Mesothelial cell of epicardium (in vitro differentiated cells): ENCODE results near the gene GRAP. TPM values are rescaled to one million over a fixed set of nuclear protein-coding genes. Genes with fewer than 3 reads are reported as not detected.
"Not testable (repeated sequence)": the region's sequence is repeated elsewhere in the genome, so short reads cannot be mapped to it uniquely, and the experiment has no call there.

Experiments used
- DNase-seq, 2 experiments: peaks; one replicate each; pipeline ENCODE4 v3.0.0; 2021; ENCODE audit warnings: low spot score in 2 of 2; ENCODE audit not compliant: unreplicated experiment in 2 of 2
- H3K27ac Mint-ChIP-seq: 2 replicates; pipeline ENCODE4 v1.8.0; 2021; ENCODE audit warnings: mixed read lengths
- H3K27me3 Mint-ChIP-seq: 2 replicates; pipeline ENCODE4 v1.8.0; 2021; ENCODE audit warnings: low read depth, mixed read lengths
- H3K36me3 Mint-ChIP-seq: 2 replicates; pipeline ENCODE4 v1.8.0; 2021; ENCODE audit warnings: mixed read lengths
- H3K4me1 Mint-ChIP-seq: 2 replicates; pipeline ENCODE4 v1.8.0; 2021; ENCODE audit warnings: mixed read lengths
- H3K4me3 Mint-ChIP-seq: 2 replicates; pipeline ENCODE4 v1.8.0; 2021; ENCODE audit warnings: mild to moderate bottlenecking, moderate library complexity, mixed read lengths
- H3K9me3 Mint-ChIP-seq: 2 replicates; pipeline ENCODE4 v1.8.0; 2021; ENCODE audit warnings: mixed read lengths
- total RNA-seq: library from RNA; stranded (reverse); gene quantifications from 3 replicates; pipeline ENCODE4 v1.2.1, GENCODE V29; 2021

Gene GRAP
- total RNA-seq, 1 donor from 2014 or later, result 1.8 TPM

GRCh38 chr17:19062009-19062717 is 15.4 kb upstream of the GRAP start:
- not testable (repeated sequence) for H3K9me3 Mint-ChIP-seq, H3K27me3 Mint-ChIP-seq, H3K36me3 Mint-ChIP-seq, H3K4me1 Mint-ChIP-seq, H3K4me3 Mint-ChIP-seq, H3K27ac Mint-ChIP-seq
- DNase-seq, result peak; percentile 9 to 48

- not testable (repeated sequence) for H3K4me1 Mint-ChIP-seq, H3K27me3 Mint-ChIP-seq, H3K36me3 Mint-ChIP-seq, DNase-seq, H3K27ac Mint-ChIP-seq, H3K4me3 Mint-ChIP-seq, H3K9me3 Mint-ChIP-seq
Observed at GRCh38 chr17:19055447-19055846, 8.7 kb upstream of the GRAP start.

GRCh38 chr17:19048826-19049225 is 2.1 kb upstream of the GRAP start:
- DNase-seq, H3K4me1 Mint-ChIP-seq, H3K27me3 Mint-ChIP-seq, H3K36me3 Mint-ChIP-seq, H3K4me3 Mint-ChIP-seq, H3K9me3 Mint-ChIP-seq, H3K27ac Mint-ChIP-seq: not testable (repeated sequence)

GRCh38 chr17:19047510-19047909 is 753 bp upstream of the GRAP start:
- H3K4me1 Mint-ChIP-seq, DNase-seq, H3K9me3 Mint-ChIP-seq, H3K36me3 Mint-ChIP-seq, H3K27ac Mint-ChIP-seq, H3K27me3 Mint-ChIP-seq, H3K4me3 Mint-ChIP-seq: not testable (repeated sequence)

GRCh38 chr17:19044643-19045042 is 2.1 kb downstream of the GRAP start:
- H3K9me3 Mint-ChIP-seq, H3K27ac Mint-ChIP-seq, DNase-seq, H3K27me3 Mint-ChIP-seq, H3K4me3 Mint-ChIP-seq, H3K36me3 Mint-ChIP-seq, H3K4me1 Mint-ChIP-seq: not testable (repeated sequence)

- H3K36me3 Mint-ChIP-seq, H3K27me3 Mint-ChIP-seq, H3K4me3 Mint-ChIP-seq, DNase-seq, H3K4me1 Mint-ChIP-seq, H3K9me3 Mint-ChIP-seq, H3K27ac Mint-ChIP-seq: not testable (repeated sequence)
Observed at GRCh38 chr17:19043032-19043431, 3.7 kb downstream of the GRAP start.

- H3K27me3 Mint-ChIP-seq, H3K27ac Mint-ChIP-seq, H3K4me3 Mint-ChIP-seq, H3K9me3 Mint-ChIP-seq, H3K4me1 Mint-ChIP-seq, DNase-seq, H3K36me3 Mint-ChIP-seq: not testable (repeated sequence)
Observed at GRCh38 chr17:19042369-19042768, 4.4 kb downstream of the GRAP start.

GRCh38 chr17:19041871-19042270 is 4.9 kb downstream of the GRAP start:
- H3K9me3 Mint-ChIP-seq, DNase-seq, H3K4me3 Mint-ChIP-seq, H3K36me3 Mint-ChIP-seq, H3K27ac Mint-ChIP-seq, H3K4me1 Mint-ChIP-seq, H3K27me3 Mint-ChIP-seq: not testable (repeated sequence)

GRCh38 chr17:19040350-19040749 is 6.4 kb downstream of the GRAP start:
- H3K36me3 Mint-ChIP-seq, H3K4me3 Mint-ChIP-seq: not testable (repeated sequence)

GRCh38 chr17:19038730-19039129 is 8.0 kb downstream of the GRAP start:
- DNase-seq, H3K4me3 Mint-ChIP-seq, H3K27me3 Mint-ChIP-seq, H3K4me1 Mint-ChIP-seq, H3K36me3 Mint-ChIP-seq, H3K9me3 Mint-ChIP-seq, H3K27ac Mint-ChIP-seq: not testable (repeated sequence)

More at GRCh38 chr17:19040350-19040749, 6.4 kb downstream of the GRAP start:
- H3K4me1 Mint-ChIP-seq, DNase-seq, H3K9me3 Mint-ChIP-seq, H3K27me3 Mint-ChIP-seq, H3K27ac Mint-ChIP-seq: not testable (repeated sequence)

GRCh38 chr17:19038007-19038406 is 8.8 kb downstream of the GRAP start:
- not testable (repeated sequence) for DNase-seq, H3K27ac Mint-ChIP-seq, H3K4me1 Mint-ChIP-seq, H3K36me3 Mint-ChIP-seq, H3K4me3 Mint-ChIP-seq, H3K9me3 Mint-ChIP-seq, H3K27me3 Mint-ChIP-seq

- not testable (repeated sequence) for H3K9me3 Mint-ChIP-seq, H3K27ac Mint-ChIP-seq, H3K36me3 Mint-ChIP-seq, DNase-seq, H3K27me3 Mint-ChIP-seq, H3K4me1 Mint-ChIP-seq, H3K4me3 Mint-ChIP-seq
Observed at GRCh38 chr17:19037547-19037946, 9.2 kb downstream of the GRAP start.

- DNase-seq, H3K4me3 Mint-ChIP-seq, H3K27ac Mint-ChIP-seq, H3K27me3 Mint-ChIP-seq, H3K9me3 Mint-ChIP-seq, H3K36me3 Mint-ChIP-seq, H3K4me1 Mint-ChIP-seq: not testable (repeated sequence)
Observed at GRCh38 chr17:19036186-19036585, 10.6 kb downstream of the GRAP start.

- H3K9me3 Mint-ChIP-seq, H3K4me3 Mint-ChIP-seq, DNase-seq, H3K27me3 Mint-ChIP-seq, H3K4me1 Mint-ChIP-seq, H3K36me3 Mint-ChIP-seq, H3K27ac Mint-ChIP-seq: not testable (repeated sequence)
Observed at GRCh38 chr17:19032377-19032988, 14.3 kb downstream of the GRAP start.

- H3K27ac Mint-ChIP-seq, H3K36me3 Mint-ChIP-seq, H3K9me3 Mint-ChIP-seq, H3K27me3 Mint-ChIP-seq, H3K4me1 Mint-ChIP-seq, H3K4me3 Mint-ChIP-seq: not testable (repeated sequence)
- peak; percentile 29 to 54 for DNase-seq
Observed at GRCh38 chr17:19031729-19032128, 15.0 kb downstream of the GRAP start.
